HL-60 (cell line): ENCODE results near the gene DGKI.

ENCODE experiments used
- DNase-seq, 2 experiments: peaks; one replicate each; pipeline ENCODE4 v3.0.0-alpha.2; 2010 to 2020; ENCODE audit warnings: low read depth in 1 of 2, low spot score in 1 of 2
- H3K27ac ChIP-seq: fragments of 250-450 bp; sonication (Bioruptor Pico); replicated peaks from 2 replicates; pipeline ENCODE4 v1.5.1; 2020; ENCODE audit warnings: mild to moderate bottlenecking, moderate library complexity
- H3K27me3 ChIP-seq: fragments of 250-450 bp; sonication (Bioruptor Pico); 2 replicates; pipeline ENCODE4 v1.5.1; 2021; ENCODE audit warnings: mild to moderate bottlenecking, moderate library complexity; ENCODE audit not compliant: insufficient read depth, poor library complexity, severe bottlenecking
- H3K4me3 ChIP-seq: replicated peaks from 2 replicates; pipeline ENCODE4 v1.5.1; 2011; ENCODE audit warnings: mild to moderate bottlenecking, control low read depth, low read length; ENCODE audit not compliant: insufficient read depth
- GABPA ChIP-seq: IDR thresholded peaks from 2 replicates; pipeline ENCODE4 v1.6.1; 2012; ENCODE audit warnings: low read depth
- POLR2AphosphoS5 ChIP-seq: IDR thresholded peaks from 2 replicates; pipeline ENCODE4 v1.6.1; 2012; ENCODE audit warnings: low read depth
- SPI1 ChIP-seq: IDR thresholded peaks from 2 replicates; pipeline ENCODE4 v1.6.1; 2012; ENCODE audit warnings: low read depth, mild to moderate bottlenecking, borderline replicate concordance
- TF ChIP-seq, protein P1 (sequence below): IDR thresholded peaks from one replicate; pipeline ENCODE4 v1.5.1; 2011; ENCODE audit warnings: low read length, control low read depth, inconsistent platforms; ENCODE audit not compliant: insufficient read depth
- TF ChIP-seq, protein P2 (sequence below): IDR thresholded peaks from 2 replicates; pipeline ENCODE4 v1.6.1; 2012; ENCODE audit warnings: low read depth; ENCODE audit not compliant: insufficient replicate concordance

The DGKI gene

DNA sequence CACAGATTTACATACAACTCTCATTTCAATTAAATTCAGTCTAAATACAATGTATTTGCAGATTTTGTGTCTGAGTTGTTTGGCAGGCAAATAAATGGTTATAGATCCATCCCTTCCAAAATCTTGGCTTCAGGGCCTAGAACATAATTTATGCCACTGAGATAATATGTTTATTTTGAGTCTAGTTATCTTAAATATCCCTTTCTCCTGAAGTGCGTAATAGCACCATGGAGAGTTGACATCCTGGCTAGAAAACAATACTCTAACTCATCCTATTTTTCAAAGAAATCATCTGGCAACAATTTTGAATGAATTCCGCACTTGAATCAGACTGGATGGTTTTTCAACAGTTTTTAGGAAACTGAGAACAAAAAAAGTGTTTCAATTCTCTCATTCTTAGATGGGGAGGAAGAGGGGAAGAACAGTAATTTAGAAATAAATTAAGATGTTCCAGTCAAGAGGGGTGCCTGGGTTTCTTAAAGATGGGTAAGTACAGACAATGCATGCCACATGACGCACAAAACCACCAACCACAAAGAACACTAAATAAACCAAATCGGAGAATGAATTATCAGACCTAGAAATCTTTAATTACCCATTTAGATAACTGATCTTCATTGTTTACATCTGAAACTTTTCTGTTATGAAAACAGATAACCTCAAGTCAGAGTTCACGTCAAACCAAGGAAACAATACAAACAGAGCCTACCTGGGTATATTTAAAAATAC lies 274.6 kb downstream of the DGKI start:
- no peaks in the 10 kb centered on the region for H3K27me3 ChIP-seq
- DNase-seq = no peak
- TF ChIP-seq SPI1 (no peak), POLR2AphosphoS5 (no peak), GABPA (no peak)
- TF ChIP-seq, protein P1, sequence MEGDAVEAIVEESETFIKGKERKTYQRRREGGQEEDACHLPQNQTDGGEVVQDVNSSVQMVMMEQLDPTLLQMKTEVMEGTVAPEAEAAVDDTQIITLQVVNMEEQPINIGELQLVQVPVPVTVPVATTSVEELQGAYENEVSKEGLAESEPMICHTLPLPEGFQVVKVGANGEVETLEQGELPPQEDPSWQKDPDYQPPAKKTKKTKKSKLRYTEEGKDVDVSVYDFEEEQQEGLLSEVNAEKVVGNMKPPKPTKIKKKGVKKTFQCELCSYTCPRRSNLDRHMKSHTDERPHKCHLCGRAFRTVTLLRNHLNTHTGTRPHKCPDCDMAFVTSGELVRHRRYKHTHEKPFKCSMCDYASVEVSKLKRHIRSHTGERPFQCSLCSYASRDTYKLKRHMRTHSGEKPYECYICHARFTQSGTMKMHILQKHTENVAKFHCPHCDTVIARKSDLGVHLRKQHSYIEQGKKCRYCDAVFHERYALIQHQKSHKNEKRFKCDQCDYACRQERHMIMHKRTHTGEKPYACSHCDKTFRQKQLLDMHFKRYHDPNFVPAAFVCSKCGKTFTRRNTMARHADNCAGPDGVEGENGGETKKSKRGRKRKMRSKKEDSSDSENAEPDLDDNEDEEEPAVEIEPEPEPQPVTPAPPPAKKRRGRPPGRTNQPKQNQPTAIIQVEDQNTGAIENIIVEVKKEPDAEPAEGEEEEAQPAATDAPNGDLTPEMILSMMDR = no peak
- TF ChIP-seq, protein P2, sequence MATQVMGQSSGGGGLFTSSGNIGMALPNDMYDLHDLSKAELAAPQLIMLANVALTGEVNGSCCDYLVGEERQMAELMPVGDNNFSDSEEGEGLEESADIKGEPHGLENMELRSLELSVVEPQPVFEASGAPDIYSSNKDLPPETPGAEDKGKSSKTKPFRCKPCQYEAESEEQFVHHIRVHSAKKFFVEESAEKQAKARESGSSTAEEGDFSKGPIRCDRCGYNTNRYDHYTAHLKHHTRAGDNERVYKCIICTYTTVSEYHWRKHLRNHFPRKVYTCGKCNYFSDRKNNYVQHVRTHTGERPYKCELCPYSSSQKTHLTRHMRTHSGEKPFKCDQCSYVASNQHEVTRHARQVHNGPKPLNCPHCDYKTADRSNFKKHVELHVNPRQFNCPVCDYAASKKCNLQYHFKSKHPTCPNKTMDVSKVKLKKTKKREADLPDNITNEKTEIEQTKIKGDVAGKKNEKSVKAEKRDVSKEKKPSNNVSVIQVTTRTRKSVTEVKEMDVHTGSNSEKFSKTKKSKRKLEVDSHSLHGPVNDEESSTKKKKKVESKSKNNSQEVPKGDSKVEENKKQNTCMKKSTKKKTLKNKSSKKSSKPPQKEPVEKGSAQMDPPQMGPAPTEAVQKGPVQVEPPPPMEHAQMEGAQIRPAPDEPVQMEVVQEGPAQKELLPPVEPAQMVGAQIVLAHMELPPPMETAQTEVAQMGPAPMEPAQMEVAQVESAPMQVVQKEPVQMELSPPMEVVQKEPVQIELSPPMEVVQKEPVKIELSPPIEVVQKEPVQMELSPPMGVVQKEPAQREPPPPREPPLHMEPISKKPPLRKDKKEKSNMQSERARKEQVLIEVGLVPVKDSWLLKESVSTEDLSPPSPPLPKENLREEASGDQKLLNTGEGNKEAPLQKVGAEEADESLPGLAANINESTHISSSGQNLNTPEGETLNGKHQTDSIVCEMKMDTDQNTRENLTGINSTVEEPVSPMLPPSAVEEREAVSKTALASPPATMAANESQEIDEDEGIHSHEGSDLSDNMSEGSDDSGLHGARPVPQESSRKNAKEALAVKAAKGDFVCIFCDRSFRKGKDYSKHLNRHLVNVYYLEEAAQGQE = no peak
- H3K27ac ChIP-seq = no peak overlapping the region
- H3K4me3 ChIP-seq = no peak overlapping the region

DNA sequence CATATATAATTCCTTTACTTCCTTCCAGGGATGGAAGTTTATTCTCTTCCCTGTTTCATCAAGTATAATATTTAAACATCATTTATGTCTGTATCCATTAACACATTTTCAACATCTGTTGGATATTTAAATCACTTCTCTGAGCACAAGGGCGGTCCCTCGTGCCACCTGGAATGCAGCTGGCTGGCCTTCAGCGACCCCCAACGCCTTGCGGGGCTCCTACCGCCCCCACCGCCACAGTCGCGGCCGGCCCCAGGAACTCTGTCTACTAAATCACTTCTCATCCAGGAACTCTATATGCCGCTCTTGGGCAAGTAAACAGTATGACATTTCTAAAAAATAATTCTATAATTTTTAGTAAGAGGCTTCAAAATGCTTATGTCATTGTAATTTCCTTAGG lies 282.1 kb downstream of the DGKI start:
- no peaks in the 10 kb centered on the region for H3K27me3 ChIP-seq
- DNase-seq = no peak
- no peak overlapping the region for H3K4me3 ChIP-seq
- no peak for TF ChIP-seq SPI1
- TF ChIP-seq, protein P1 = no peak
- no peak for TF ChIP-seq GABPA
- no peak for TF ChIP-seq POLR2AphosphoS5
- TF ChIP-seq, protein P2 = no peak
- H3K27ac ChIP-seq = no peak overlapping the region

DNA sequence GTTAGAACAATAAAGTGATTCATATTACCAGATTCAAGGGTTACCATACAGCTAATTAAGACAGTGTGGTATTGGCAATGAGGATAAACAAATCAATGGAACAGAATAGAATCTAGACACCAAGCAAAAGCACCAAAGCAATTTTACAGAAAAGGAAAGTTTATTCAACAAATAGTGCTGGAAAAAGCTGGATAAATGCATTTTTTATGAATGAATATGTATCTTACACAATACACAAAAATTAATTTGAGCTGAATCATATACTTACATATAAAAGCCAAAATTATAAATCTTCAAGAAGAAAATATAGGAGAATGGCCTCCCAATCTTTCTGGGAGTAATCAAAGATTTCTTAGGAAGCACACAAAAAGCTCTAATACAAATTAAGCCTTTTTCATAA lies 282.8 kb downstream of the DGKI start:
- no peaks in the 10 kb centered on the region for H3K27me3 ChIP-seq
- no peak overlapping the region for H3K27ac ChIP-seq
- H3K4me3 ChIP-seq = no peak overlapping the region
- TF ChIP-seq SPI1 (no peak), POLR2AphosphoS5 (no peak)
- TF ChIP-seq, protein P2 = no peak
- TF ChIP-seq, protein P1 = no peak
- DNase-seq = no peak
